GM11168 (cell line): Measurements from ENCODE around the gene OR1K1.
"Not testable (repeated sequence)": the region's sequence is repeated elsewhere in the genome, so short reads cannot be mapped to it uniquely, and the experiment has no call there.

Experiments used
- in situ Hi-C: fragments of 300-500 bp; cut with MboI; formaldehyde crosslinking; loops from one replicate; pipeline ENCODE4 v1.12.0; 2022; ENCODE audit warnings: low sequenced_read_pairs; ENCODE audit not compliant: unreplicated experiment

The OR1K1 gene

GRCh38 chr9:122810306-122810946 lies 10.5 kb downstream of the OR1K1 start:
- in situ Hi-C loops, result loop anchor here (5.0 to 25.0 kb wide), 2 partner anchors 343 to 673 kb away; no protein-coding TSS in a partner anchor

GRCh38 chr9:122812736-122813135 lies 12.8 kb downstream of the OR1K1 start:
- in situ Hi-C loops, result loop anchor here (5.0 to 25.0 kb wide), 2 partner anchors 345 to 675 kb away; no protein-coding TSS in a partner anchor

- in situ Hi-C loops, result loop anchor here (5.0 to 25.0 kb wide), 2 partner anchors 347 to 677 kb away; no protein-coding TSS in a partner anchor
These were observed 14.6 kb downstream of the OR1K1 start for GRCh38 chr9:122814545-122814944.

GRCh38 chr9:122815544-122815943 lies 15.6 kb downstream of the OR1K1 start:
- in situ Hi-C loops, result loop anchor here (25.0 kb wide), 1 partner anchor 678 kb away; no protein-coding TSS in a partner anchor

GRCh38 chr9:122816163-122816867 lies 16.4 kb downstream of the OR1K1 start:
- in situ Hi-C loops, result loop anchor here (25.0 kb wide), 1 partner anchor 679 kb away; no protein-coding TSS in a partner anchor

GRCh38 chr9:122819326-122819725 lies 19.4 kb downstream of the OR1K1 start:
- in situ Hi-C loops, result loop anchor here (25.0 kb wide), 1 partner anchor 682 kb away; no protein-coding TSS in a partner anchor

- in situ Hi-C loops, result loop anchor here (25.0 kb wide), 1 partner anchor 683 kb away; no protein-coding TSS in a partner anchor
These were observed 20.0 kb downstream of the OR1K1 start for GRCh38 chr9:122819791-122820489.

- in situ Hi-C loops, result loop anchor here (25.0 kb wide), 1 partner anchor 683 kb away; no protein-coding TSS in a partner anchor
These were observed 20.5 kb downstream of the OR1K1 start for GRCh38 chr9:122820490-122820845.

- in situ Hi-C loops, result loop anchor here (25.0 kb wide), 1 partner anchor 684 kb away; no protein-coding TSS in a partner anchor
These were observed 21.5 kb downstream of the OR1K1 start for GRCh38 chr9:122821278-122821943.

GRCh38 chr9:122822056-122822455 lies 22.1 kb downstream of the OR1K1 start:
- in situ Hi-C loops, result loop anchor here (25.0 kb wide), 1 partner anchor 685 kb away; no protein-coding TSS in a partner anchor

- in situ Hi-C loops, result loop anchor here (25.0 kb wide), 1 partner anchor 686 kb away; no protein-coding TSS in a partner anchor
These were observed 23.0 kb downstream of the OR1K1 start for GRCh38 chr9:122822938-122823337.

GRCh38 chr9:122827761-122828093 lies 27.8 kb downstream of the OR1K1 start:
- in situ Hi-C loops, result no loop called here

- in situ Hi-C loops, result not testable (repeated sequence)
These were observed 29.0 kb downstream of the OR1K1 start for GRCh38 chr9:122828965-122829284.

GRCh38 chr9:122832194-122832593 lies 32.3 kb downstream of the OR1K1 start:
- in situ Hi-C loops, result no loop called here

- in situ Hi-C loops, result no loop called here
These were observed 35.4 kb downstream of the OR1K1 start for GRCh38 chr9:122835313-122835731.

GRCh38 chr9:122837266-122837850 lies 37.4 kb downstream of the OR1K1 start:
- in situ Hi-C loops, result no loop called here

GRCh38 chr9:122838441-122838840 lies 38.5 kb downstream of the OR1K1 start:
- in situ Hi-C loops, result not testable (repeated sequence)

GRCh38 chr9:122841501-122841900 lies 41.6 kb downstream of the OR1K1 start:
- in situ Hi-C loops, result no loop called here

GRCh38 chr9:122844137-122844536 lies 44.2 kb downstream of the OR1K1 start:
- in situ Hi-C loops, result no loop called here

GRCh38 chr9:122845116-122845515 lies 45.2 kb downstream of the OR1K1 start:
- in situ Hi-C loops, result no loop called here
